Astrocyte of the spinal cord (primary cell): ENCODE results near the gene CACNB2.
"Not testable (repeated sequence)": the region's sequence is repeated elsewhere in the genome, so short reads cannot be mapped to it uniquely, and the experiment has no call there.

Experiments used
- DNase-seq: peaks from one replicate; pipeline ENCODE4 v3.0.0; 2011; ENCODE audit warnings: low read depth, low spot score
- H3K4me3 ChIP-seq: 2 replicates; pipeline ENCODE4 v1.5.1; 2011; ENCODE audit warnings: low read depth, mild to moderate bottlenecking, low read length, moderate library complexity
- CTCF ChIP-seq: IDR thresholded peaks from 2 replicates; pipeline ENCODE4 v1.5.1; 2012; ENCODE audit warnings: low read depth, mild to moderate bottlenecking, low read length, inconsistent platforms
- in situ Hi-C: cut with HindIII; loops from 2 replicates; pipeline ENCODE4 v1.10.0; 2017; ENCODE audit warnings: low sequenced_read_pairs

Gene CACNB2

GRCh38 chr10:18204039-18204835, 64.0 kb downstream of the CACNB2 start:
- no peak overlapping the region for H3K4me3 ChIP-seq
- no peak for DNase-seq
- no peak for TF ChIP-seq CTCF
- in situ Hi-C loops: no loop called here

DNA sequence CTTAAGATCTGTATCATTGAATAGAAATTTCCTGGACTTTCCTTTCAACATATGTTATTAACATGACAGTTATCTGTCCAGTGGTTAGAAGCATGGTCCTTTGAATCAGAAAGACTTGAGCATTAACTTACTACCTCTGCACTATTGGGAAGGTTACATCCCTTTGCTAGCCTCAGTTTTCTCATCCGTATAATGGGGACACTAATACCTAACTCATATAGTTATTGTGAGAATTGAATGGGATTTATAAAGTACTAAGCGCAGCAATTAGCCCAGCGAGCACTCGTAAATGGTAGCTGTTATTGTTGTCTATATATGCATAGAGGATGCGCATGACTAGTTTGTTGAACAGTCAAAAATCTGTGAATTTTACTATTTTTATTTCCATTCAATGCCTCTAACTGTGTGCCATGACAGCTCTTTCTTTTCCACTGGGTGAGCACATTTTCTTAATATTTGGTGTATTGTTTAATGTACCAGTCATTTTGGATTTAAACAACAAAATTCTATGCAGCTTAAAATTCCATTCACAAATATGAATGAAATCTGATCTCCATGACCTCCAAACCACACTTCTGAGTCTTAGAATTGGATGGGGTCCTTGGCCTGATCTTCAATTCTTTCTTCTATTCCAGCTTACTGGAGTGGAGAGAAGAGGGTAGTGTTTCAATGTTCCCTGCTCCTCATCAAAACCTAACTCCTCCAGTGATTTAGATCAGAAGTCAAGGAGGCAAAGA, 65.0 kb downstream of the CACNB2 start:
- no peak overlapping the region for H3K4me3 ChIP-seq
- no peak for DNase-seq
- in situ Hi-C loops: no loop called here
- no peak for TF ChIP-seq CTCF

DNA sequence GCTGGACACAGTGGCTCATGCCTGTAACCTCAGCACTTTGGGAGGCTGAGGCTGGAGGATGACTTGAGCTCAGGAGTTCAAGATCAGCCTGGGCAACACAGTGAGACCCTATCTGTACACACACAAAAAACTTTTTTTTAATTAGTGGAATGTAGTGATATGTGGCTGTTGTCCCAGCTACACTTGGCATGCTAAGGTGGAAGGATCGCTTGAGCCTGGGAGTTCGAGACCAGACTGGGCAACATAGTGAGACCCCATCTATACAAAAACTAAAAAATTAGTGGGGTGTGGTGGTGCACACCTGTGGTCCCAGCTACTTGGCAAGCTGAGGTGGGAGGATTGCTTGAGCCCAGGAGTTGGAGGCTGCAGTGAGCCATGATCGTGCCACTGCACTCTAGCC, 68.0 kb downstream of the CACNB2 start:
- H3K4me3 ChIP-seq, DNase-seq, in situ Hi-C loops: not testable (repeated sequence)

DNA sequence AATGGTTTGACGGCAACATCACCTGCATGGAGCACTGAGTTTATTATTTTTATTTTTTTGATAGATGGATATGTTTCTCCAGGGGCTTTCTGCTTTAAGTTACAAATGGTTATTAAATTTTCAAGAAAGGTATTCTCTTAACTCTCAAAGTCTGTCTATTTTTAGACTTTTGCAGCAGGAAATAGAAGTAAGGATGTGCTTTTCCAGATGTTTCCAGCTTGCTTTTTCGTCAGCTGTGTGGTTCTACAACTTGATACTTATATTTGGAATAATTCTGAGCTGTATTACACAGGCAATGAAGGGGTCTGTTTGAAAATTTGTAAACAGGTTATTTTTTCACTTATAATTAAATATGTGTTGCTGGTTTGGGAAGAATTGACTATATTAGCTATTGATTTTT, 69.0 kb downstream of the CACNB2 start:
- H3K4me3 ChIP-seq: no peak overlapping the region
- in situ Hi-C loops: no loop called here
- TF ChIP-seq CTCF: no peak
- no peak for DNase-seq

DNA sequence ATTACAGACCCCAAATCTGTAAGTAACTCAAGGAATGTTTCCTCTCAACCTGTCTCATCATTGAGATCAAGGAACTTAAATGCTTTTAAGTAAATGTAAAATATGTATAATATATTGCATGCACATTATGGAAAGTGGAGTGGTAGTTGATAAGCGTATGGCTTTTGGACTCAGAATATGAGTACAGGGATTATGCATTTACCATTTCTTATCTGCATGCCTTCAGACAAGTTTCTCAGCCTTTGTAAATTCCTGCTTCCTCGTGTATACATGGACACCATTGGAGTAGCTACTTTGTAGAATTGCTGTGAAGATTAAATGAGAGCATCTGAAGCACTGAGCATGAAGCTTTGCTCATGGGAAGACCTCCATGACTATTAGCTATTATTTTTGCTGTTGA, 70.5 kb downstream of the CACNB2 start:
- H3K4me3 ChIP-seq: no peak overlapping the region
- DNase-seq: no peak
- TF ChIP-seq CTCF: no peak
- in situ Hi-C loops: no loop called here

GRCh38 chr10:18211862-18212261, 71.6 kb downstream of the CACNB2 start:
- in situ Hi-C loops: no loop called here
- no peak for DNase-seq
- H3K4me3 ChIP-seq: no peak overlapping the region
- no peak for TF ChIP-seq CTCF

DNA sequence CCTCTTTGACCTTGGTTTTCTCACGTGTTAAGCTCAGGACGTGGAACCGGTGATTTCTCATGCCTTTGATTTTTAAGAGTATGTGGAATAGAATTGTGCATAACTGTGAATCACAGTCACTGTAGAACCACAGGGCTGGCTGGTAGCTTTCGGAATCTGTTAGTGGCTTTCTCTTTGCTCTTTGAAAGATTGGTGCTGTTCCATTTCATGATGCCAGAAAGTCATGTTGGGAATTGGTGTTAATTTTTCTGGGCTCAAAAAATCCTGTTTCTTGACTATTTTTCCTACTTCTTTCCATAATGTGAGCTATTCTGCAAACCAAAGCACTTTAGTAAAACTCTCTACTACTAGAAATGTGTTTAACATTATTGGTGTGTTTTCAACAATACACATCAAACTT, 73.0 kb downstream of the CACNB2 start:
- in situ Hi-C loops: no loop called here
- no peak overlapping the region for H3K4me3 ChIP-seq
- DNase-seq: no peak
- no peak for TF ChIP-seq CTCF
